RWPE1 (cell line): ENCODE data around the gene STAMBP.

Source experiments
- CTCF ChIA-PET: fragments of 350-600 bp; sonication (Branson Sonifier 250); formaldehyde crosslinking; extraction: SDS; loops from one replicate; lab custom pipeline; 2021; lab: Yijun Ruan, JAX
- POLR2A ChIA-PET: fragments of 400-600 bp; formaldehyde crosslinking; extraction: SDS; loops from one replicate; lab custom pipeline; 2020; ENCODE audit warnings: antibody characterized with exemption; ENCODE audit not compliant: low non-redundant PET; lab: Yijun Ruan, JAX
- DNase-seq: peaks from one replicate; pipeline ENCODE4 v3.0.0; 2012; ENCODE audit warnings: low spot score
- H3K27ac ChIP-seq: fragments of 450-650 bp; 2 replicates; pipeline ENCODE4 v1.5.1; 2017
- TF ChIP-seq, protein P1 (sequence below): fragments of 450-650 bp; conservative IDR thresholded peaks from 2 replicates; pipeline ENCODE4 v1.5.1; 2017; ENCODE audit warnings: low read depth, mild to moderate bottlenecking

The STAMBP gene

DNA sequence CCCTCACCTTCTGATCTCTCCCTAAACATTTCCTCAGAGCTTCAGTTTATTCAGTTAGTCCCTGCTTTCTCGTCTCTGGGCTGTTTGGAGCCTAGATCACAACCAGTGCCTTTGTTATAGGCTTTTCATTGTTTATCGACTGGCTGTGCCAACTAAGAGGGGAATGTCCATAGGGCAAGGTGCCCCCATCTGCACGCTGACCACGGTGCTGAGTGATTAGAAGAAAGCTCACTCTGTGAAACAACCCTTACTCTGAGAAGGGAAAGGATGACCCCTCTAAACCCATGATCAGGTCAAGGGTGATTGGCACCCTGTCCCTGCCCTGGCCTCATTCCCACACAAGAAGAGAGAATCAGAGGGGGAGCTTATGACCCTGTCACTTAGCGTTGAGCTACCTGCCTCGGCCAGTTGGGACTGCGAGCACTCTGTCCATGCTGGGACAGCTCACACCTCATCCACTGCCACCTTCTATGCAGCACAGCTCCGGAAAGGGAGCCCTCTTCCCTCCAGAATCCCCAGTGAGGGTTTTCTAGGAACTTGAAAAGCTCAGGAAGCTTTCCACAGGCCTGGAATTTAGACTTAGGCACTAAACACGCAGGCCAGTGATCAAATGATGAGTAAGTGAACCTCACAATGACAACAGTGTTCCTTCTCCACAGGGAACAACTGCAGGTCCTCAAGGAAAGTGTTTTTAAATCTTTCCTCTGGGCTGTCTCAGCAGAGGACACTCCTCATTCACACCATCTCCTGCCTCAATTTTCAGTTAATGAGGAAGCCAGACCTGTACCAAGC is 61.7 kb downstream of the STAMBP start:
- TF ChIP-seq, protein P1, sequence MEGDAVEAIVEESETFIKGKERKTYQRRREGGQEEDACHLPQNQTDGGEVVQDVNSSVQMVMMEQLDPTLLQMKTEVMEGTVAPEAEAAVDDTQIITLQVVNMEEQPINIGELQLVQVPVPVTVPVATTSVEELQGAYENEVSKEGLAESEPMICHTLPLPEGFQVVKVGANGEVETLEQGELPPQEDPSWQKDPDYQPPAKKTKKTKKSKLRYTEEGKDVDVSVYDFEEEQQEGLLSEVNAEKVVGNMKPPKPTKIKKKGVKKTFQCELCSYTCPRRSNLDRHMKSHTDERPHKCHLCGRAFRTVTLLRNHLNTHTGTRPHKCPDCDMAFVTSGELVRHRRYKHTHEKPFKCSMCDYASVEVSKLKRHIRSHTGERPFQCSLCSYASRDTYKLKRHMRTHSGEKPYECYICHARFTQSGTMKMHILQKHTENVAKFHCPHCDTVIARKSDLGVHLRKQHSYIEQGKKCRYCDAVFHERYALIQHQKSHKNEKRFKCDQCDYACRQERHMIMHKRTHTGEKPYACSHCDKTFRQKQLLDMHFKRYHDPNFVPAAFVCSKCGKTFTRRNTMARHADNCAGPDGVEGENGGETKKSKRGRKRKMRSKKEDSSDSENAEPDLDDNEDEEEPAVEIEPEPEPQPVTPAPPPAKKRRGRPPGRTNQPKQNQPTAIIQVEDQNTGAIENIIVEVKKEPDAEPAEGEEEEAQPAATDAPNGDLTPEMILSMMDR, result no peak
- ChIA-PET POLR2A (no interaction called here), CTCF (no interaction called here)
- no peak overlapping the region for H3K27ac ChIP-seq
- DNase-seq, result no peak

DNA sequence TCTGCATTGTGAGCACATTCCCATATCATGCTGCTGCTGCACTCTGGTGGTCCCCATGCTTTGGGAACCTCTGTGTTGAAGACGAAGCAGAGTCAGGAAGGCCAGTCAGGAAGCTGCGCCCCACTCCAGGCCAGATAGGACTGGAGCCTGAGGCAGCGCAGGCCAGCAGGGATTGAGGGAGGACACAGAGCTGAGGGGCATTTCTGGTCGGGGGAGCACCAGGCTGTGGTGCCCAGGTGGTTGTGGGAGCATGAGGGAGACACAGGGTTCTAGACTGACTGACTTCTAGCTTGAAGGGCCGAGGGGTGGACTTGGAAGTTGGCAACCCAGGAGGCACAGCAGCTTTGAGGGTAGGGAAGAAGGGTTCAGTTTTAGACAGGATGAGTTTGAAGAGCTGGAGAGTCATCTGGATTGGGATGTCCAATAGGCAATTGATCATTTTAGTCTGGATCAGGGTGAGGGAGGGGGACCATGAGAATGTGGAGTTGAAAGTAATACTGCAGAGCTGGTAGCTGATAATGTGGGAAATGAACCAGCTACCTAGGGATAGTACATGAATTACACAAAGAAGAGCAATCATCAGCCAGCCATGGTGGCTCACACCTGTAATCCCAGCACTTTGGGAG is 62.6 kb downstream of the STAMBP start:
- DNase-seq, result no peak
- TF ChIP-seq, protein P1, result no peak
- ChIA-PET POLR2A (no interaction called here), CTCF (no interaction called here)
- no peak overlapping the region for H3K27ac ChIP-seq

DNA sequence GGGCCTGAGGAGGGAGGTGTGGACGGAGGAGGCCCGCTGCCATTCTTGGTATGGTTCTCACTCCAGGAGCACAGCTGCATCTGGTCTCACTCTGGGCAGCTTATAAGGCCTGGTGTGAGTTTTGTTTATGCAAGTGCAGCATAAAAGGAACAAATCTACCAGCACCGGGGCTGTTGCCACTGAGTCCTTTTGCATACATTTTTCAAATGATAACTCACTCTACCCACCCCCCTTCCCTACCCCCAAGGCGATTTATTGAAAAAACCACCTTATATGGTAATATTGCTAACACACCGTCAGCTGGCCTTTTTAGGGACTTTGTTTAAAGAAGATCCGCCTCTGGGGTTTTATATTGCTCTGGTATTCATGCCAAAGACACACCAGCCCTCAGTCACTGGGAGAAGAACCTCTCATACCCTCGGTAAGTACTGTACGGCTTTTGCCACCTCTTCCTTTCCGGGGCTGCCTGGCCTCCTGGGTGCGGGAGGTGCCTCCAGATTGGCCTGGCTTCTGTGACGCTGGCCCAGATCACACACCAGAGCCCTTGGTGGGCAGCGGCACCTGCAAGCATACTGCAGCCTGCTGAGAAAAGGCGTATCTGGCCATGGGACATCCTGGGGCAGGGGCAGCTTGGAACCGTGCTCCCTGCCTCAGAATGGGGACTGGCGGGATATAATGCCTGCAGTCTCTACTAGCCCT is 64.0 kb downstream of the STAMBP start, which contains the start of gene ACTG2:
Gene ACTG2 (plus strand): TSS at position 378 of the 699 bp plus-strand sequence. CDS start 8,304 bp downstream, outside the sequence.
- TF ChIP-seq, protein P1, result no peak
- no peak within 1 kb of the TSS for H3K27ac ChIP-seq
- no peak for DNase-seq
- POLR2A ChIA-PET, result no interaction called here
- CTCF ChIA-PET, result no interaction called here

DNA sequence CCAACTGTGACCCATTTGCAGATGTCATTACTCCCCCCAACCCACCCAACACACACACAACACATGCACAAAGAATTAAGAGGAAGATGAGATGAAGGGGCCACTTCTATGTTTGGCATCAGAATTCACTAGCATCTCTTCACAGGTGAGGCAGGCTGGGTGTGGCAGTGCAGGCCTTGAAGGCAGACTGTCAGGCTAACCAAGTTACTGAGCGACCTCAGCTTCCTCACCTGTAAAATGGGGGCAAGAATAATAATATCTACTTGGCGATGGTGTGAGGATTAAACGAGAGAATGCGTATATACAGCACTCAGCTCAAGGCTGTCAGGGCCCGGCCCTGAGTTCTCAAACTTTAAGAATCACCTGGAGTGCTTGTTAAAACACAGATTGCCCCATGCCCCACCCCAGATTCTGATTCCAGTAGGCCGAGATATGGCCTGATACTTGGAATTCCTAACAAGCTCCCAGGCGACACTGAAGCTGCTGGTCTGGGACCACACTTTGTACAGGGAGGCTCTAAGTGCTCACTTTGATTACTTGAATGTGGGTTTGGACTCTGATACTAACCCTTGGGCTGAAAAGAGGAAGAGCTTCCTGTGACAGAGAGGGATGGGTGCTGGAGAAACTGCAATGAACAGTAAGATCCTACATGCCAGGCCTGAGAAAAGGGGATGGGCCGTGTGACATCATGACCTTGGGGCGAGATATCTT is 65.2 kb downstream of the STAMBP start:
- DNase-seq, result no peak
- ChIA-PET CTCF (interaction anchor here (1.4 kb wide), 1 partner anchor 9 kb away, joined by 4 read pairs; no protein-coding TSS in a partner anchor), POLR2A (no interaction called here)
- H3K27ac ChIP-seq, result no peak overlapping the region
- TF ChIP-seq, protein P1, result no peak

DNA sequence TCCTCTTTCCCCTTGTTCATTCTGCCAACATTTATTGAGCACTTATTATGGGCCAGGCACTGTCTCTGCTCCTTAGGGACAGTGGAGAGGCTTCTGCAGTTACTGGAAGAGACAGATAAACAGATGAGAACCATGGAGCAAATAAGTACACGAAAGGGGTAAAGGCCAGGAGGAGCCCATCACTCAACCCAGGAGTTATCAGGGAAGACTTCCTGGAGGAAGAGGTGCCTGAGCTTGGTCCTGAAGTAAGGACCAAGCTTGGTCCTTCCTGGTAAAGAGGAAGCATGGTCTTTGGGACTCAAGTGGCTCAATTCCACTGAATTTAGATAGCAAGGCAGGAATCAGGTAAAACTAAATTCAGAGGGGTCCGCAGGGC is 65.7 kb downstream of the STAMBP start:
- ChIA-PET POLR2A (no interaction called here), CTCF (interaction anchor here (0.7 to 1.4 kb wide), 2 partner anchors 8 to 19 kb away, joined by 4 to 10 read pairs; no protein-coding TSS in a partner anchor)
- H3K27ac ChIP-seq, result no peak overlapping the region
- no peak for DNase-seq
- TF ChIP-seq, protein P1, result no peak

DNA sequence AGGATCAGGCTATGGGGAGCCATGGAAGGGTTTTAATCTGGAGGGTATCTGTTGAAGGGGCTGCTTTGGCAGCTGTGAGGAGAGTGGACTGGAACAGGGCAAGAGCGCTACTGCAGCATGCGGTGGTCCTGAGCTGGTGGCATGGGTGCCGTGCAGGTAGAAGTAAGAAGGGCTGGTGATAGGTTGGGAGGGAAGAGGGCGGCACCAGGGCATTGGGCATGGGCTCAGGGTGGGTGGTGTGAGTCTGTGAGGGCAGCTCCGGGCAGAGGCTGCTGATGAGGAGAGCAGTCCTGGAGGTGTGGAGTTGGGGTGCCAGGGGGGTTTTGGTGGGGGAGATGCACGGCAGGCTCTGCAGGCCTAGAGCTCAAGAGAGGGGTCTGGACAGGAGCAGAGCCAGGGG is 66.1 kb downstream of the STAMBP start:
- no peak overlapping the region for H3K27ac ChIP-seq
- CTCF ChIA-PET, result interaction anchor here (0.7 kb wide), 1 partner anchor 19 kb away, joined by 10 read pairs; no protein-coding TSS in a partner anchor
- no peak for DNase-seq
- POLR2A ChIA-PET, result no interaction called here
- TF ChIP-seq, protein P1, result no peak
